Measurements from ENCODE around the gene PDPK1. TPM values are rescaled to one million over a fixed set of nuclear protein-coding genes. Genes with fewer than 3 reads are reported as not detected.
A peak's percentile ranks its signal among the peaks of the same experiment; 100 is the strongest.

Gene PDPK1
- total RNA-seq, 4 donors from 2014 or later, result 35.3 to 40.4 (median 39.0) TPM

DNA sequence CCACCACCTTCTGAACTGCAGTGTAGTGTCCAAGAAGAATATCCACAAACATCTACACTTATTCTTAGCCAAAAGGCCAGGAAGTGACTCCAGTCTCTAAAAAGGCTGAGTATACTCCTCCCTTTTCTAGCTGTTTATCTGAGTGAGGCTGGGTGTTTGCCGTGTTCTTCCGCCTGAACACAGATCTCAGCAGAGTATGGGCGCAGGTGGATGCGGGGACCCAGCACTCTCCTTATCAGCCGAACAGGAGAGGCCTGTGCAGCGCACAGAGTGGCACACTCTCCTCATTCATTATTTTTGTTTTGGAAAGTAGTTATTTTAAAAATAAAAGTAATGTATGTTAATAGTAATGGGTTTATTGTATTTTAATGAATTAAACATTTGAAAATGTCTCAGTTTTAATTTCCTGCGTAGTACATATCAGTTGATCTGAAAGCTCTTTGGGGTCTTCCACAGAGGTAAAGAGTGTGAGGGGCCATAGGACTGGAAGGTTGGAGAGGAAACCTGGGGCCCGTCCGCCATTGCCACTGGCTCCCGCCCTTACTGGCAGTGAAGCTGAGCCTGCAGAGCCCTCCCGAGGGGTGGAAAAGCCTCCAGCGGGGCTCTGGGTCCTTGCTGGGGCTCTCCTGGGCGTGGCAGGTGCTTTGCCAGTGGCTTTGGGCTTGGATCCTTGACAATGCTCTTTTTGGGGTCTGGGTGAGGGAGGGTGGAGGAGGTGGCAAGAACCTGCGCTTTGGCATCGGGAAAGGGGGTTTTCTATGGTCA is 53.8 kb downstream of the PDPK1 start:
- intact Hi-C loops (cut with DNase I; ENCODE audit: low total_unique reads), result no loop called here
- 94% methylated on average over 13 to 15 of the region's 15 CpGs for WGBS, 2 donors
- TF ChIP-seq POLR2A (IDR thresholded peaks at IDR 0.05) (no peak), CTCF (IDR thresholded peaks at IDR 0.05) (no peak)
- H3K4me3 ChIP-seq (ENCODE audit: low read depth, poor library complexity, severe bottlenecking), result no peak overlapping the region
- peak in 1 of 2 donors; percentile 15 for DNase-seq (ENCODE audit: low spot score in 2 of 2)

- 90 to 93% methylated on average over 15 to 16 of the region's 16 CpGs for WGBS, 2 donors
- TF ChIP-seq CTCF (IDR thresholded peaks at IDR 0.05) (no peak), POLR2A (IDR thresholded peaks at IDR 0.05) (no peak)
- H3K4me3 ChIP-seq (ENCODE audit: low read depth, poor library complexity, severe bottlenecking), result no peak overlapping the region
- peak in 1 of 2 donors; percentile 78 for DNase-seq (ENCODE audit: low spot score in 2 of 2)
- intact Hi-C loops (cut with DNase I; ENCODE audit: low total_unique reads), result no loop called here
Observed at GRCh38 chr16:2592786-2593185, 55.0 kb downstream of the PDPK1 start.

DNA sequence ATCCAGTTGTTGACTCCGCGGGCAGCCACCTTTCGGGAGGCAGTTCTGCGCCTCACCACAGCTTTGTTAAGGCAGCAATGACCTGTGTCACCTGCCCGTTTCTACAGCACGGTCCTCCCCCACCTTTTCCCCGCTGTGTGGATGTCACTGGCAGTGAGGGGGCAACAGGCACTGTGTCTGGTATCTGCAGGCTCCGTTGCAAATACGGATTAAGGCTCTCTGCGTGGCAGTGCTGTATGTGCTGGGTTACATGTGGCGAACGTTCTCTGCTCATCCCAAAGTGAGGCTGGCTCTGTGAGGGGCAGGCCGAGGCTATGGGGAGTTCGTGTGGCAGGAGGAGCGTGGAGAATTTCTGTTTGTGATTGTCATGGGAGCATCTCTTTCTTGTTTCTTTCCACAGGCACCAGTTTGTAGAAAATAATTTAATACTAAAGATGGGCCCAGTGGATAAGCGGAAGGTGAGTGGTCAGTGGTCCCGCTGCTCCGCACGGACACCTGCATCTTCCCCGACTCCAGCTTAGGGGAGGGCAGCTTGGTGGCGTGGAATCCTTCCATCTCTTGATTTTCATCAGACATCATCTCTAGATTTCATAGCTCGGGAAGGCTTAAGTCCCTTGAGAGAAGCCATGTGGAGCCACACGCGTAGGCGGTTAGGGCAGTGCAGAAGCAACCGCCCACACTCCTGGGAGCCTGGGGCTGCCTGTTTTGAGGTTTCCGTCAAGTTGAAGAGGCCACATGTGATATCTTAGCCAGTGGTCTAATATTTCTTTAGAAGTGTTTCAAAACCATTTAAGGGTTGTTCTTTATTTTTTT is 57.8 kb downstream of the PDPK1 start:
- peak in 1 of 2 donors; percentile 66 for DNase-seq (ENCODE audit: low spot score in 2 of 2)
- TF ChIP-seq POLR2A (IDR thresholded peaks at IDR 0.05) (no peak), CTCF (IDR thresholded peaks at IDR 0.05) (no peak)
- 87 to 88% methylated on average over 27 of the region's 27 CpGs for WGBS, 2 donors
- intact Hi-C loops (cut with DNase I; ENCODE audit: low total_unique reads), result no loop called here
- H3K4me3 ChIP-seq (ENCODE audit: low read depth, poor library complexity, severe bottlenecking), result no peak overlapping the region

DNA sequence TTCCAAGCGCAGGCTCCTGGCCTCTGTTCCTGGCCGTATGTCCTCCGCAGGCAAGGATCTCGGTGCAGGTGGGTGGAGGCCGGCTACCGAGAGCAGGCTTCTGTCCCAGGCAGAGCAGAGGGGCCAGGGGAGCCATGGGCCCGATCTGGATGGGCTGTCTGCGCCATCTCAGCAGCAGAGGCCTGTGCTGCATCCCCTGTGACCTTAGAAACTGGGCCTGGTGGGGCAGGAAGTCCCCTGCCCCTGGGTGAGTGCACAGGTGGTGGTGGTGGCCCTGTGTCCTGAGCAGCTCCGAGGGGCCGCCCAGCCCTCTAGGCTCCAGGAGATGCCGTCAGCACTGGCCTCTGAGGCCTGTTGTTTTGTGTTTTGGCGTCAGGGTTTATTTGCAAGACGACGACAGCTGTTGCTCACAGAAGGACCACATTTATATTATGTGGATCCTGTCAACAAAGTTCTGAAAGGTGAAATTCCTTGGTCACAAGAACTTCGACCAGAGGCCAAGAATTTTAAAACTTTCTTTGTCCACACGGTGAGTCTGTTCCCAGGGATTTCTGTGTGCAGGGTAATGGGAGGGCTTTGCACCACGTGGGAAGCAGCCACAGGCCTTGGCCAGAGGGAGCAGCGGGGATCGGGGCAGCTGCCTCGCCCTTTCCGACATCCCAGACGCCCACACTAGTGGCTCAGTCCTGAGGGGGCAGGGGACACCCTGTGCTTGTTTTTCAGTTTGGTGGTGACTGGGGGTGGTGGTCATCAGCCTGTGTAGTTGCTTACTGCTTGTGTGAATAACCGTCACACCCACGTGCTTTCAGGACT is 59.1 kb downstream of the PDPK1 start:
- 88 to 90% methylated on average over 24 of the region's 24 CpGs for WGBS, 2 donors

More for the DNA sequence above, 59.1 kb downstream of the PDPK1 start:
- peak in 1 of 2 donors; percentile 53 for DNase-seq (ENCODE audit: low spot score in 2 of 2)
- intact Hi-C loops (cut with DNase I; ENCODE audit: low total_unique reads), result no loop called here
- H3K4me3 ChIP-seq (ENCODE audit: low read depth, poor library complexity, severe bottlenecking), result no peak overlapping the region
- TF ChIP-seq CTCF (IDR thresholded peaks at IDR 0.05) (no peak), POLR2A (IDR thresholded peaks at IDR 0.05) (no peak)

Data from lower leg skin (tissue), 4 donors.